Loucy (cell line): ENCODE data around the gene RBM33.

ENCODE experiments used
- CTCF ChIP-seq: fragments of 200-600 bp; sonication (generic); conservative IDR thresholded peaks from 2 replicates; pipeline ENCODE4 v1.5.1; 2014; ENCODE audit warnings: mild to moderate bottlenecking, antibody characterized with exemption, low read length
- EZH2phosphoT487 ChIP-seq: fragments of 200-600 bp; IDR thresholded peaks from 2 replicates; pipeline ENCODE4 v1.6.1; 2018; ENCODE audit warnings: antibody characterized with exemption, mild to moderate bottlenecking, moderate library complexity, borderline replicate concordance

- TF ChIP-seq EZH2phosphoT487 (no peak), CTCF (no peak)
These were observed 96.6 kb downstream of the RBM33 start for GRCh38 chr7:155741082-155741481.
